Neutrophil (primary cell): ENCODE results near the gene MARCHF10.

Experiments
- H3K27ac ChIP-seq: fragments of 200-600 bp; sonication (generic); 2 replicates; pipeline ENCODE4 v1.5.1; 2016; ENCODE audit warnings: mild to moderate bottlenecking, moderate library complexity
- H3K27me3 ChIP-seq: fragments of 200-600 bp; sonication (generic); 2 replicates; pipeline ENCODE4 v1.6.0; 2016; ENCODE audit warnings: mild to moderate bottlenecking
- H3K36me3 ChIP-seq: fragments of 200-600 bp; sonication (generic); 2 replicates; pipeline ENCODE4 v1.5.1; 2017
- H3K4me1 ChIP-seq, 2 experiments: fragments of 200-600 bp in 1 of 2; sonication (generic) in 1 of 2; 1 replicate in 1 of 2; 2 replicates in 1 of 2; pipeline versions ENCODE4 v1.5.1 to v1.6.1; 2013 to 2016; ENCODE audit warnings: low read depth in 1 of 2, low read length in 1 of 2, mild to moderate bottlenecking in 1 of 2, moderate library complexity in 1 of 2; ENCODE audit not compliant: control insufficient read depth in 1 of 2, insufficient read depth in 1 of 2
- H3K4me3 ChIP-seq, 2 experiments: fragments of 200-600 bp in 1 of 2; sonication (generic) in 1 of 2; 1 replicate in 1 of 2; 2 replicates in 1 of 2; pipeline ENCODE4 v1.5.1; 2013 to 2016; ENCODE audit warnings: low read depth in 1 of 2, low read length in 1 of 2, mild to moderate bottlenecking in 1 of 2, moderate library complexity in 1 of 2
- H3K9me3 ChIP-seq: fragments of 200-600 bp; sonication (generic); 2 replicates; pipeline ENCODE4 v1.5.1; 2016
- TF ChIP-seq, protein P1 (sequence below): fragments of 200-600 bp; sonication (generic); IDR thresholded peaks from 2 replicates; pipeline ENCODE4 v1.5.1; 2016; ENCODE audit warnings: antibody characterized with exemption

MARCHF10 gene

DNA sequence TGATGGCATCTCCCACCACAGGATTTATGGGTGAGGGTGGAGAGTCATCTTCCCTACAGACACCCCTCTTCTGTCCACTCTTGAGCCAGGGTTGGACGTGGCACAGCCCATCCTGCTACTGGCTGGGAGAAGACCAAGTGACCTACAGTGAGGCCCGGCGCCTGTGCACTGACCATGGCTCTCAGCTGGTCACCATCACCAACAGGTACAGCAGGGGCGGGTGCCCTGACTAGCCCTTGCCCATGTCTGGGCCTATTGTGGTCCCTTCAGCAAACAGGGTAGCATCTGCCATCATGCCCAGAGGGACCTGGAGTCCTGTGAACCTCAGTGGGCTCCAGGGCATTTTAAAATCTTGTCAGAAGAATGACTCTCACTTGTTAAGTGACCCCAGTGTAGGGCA is 132.4 kb downstream of the MARCHF10 start:
- Histone ChIP-seq H3K9me3 (no peaks in the 10 kb centered on the region), H3K4me3 (no peak overlapping the region), H3K27ac (no peak overlapping the region), H3K36me3 (no peaks in the 10 kb centered on the region), H3K4me1 (no peaks in the 10 kb centered on the region), H3K27me3 (no peaks in the 10 kb centered on the region)
- TF ChIP-seq, protein P1, sequence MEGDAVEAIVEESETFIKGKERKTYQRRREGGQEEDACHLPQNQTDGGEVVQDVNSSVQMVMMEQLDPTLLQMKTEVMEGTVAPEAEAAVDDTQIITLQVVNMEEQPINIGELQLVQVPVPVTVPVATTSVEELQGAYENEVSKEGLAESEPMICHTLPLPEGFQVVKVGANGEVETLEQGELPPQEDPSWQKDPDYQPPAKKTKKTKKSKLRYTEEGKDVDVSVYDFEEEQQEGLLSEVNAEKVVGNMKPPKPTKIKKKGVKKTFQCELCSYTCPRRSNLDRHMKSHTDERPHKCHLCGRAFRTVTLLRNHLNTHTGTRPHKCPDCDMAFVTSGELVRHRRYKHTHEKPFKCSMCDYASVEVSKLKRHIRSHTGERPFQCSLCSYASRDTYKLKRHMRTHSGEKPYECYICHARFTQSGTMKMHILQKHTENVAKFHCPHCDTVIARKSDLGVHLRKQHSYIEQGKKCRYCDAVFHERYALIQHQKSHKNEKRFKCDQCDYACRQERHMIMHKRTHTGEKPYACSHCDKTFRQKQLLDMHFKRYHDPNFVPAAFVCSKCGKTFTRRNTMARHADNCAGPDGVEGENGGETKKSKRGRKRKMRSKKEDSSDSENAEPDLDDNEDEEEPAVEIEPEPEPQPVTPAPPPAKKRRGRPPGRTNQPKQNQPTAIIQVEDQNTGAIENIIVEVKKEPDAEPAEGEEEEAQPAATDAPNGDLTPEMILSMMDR = no peak

DNA sequence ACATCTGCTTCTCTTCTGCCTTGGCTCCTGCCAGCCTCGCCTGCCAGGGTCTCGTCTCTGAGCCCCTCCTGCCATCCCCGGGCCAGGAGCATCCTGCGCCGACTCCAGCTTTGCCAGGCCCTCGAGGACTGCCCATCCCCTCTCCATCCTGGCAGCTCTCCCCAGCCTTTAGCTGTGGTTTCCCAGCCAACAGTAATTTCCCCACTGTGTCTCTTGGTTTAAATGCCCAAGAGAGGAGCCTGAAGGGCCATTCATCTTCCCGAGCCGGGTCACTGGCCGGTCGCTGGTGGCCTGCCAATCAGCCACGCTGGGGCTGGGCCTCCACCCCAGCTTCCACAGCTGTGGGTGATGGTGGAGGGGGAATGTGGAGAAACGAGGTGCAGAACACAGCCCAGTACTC is 132.9 kb downstream of the MARCHF10 start:
- TF ChIP-seq, protein P1 = no peak
- Histone ChIP-seq H3K27ac (no peak overlapping the region), H3K4me3 (no peak overlapping the region), H3K27me3 (no peaks in the 10 kb centered on the region), H3K9me3 (no peaks in the 10 kb centered on the region), H3K4me1 (no peaks in the 10 kb centered on the region), H3K36me3 (no peaks in the 10 kb centered on the region)

DNA sequence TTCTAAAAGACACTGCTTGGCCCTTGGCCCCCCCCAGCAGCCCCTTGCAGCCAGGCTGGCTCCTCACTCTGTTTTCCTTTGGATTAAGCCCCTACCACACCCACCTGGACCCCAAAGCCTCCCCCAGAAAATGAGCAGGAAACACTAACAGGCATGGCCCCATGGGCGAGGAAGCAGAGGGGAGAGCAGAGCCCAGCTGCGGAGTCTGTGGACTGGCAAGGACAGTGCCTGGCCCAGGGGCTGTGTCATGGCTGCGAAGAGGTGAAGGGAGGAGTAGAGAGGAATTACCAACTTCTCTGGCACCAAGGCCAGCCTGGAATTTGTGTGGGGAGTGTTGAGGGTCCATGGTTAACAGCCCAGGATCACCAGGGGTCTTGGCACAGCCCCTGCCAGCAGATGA is 133.3 kb downstream of the MARCHF10 start:
- H3K36me3 ChIP-seq = no peaks in the 10 kb centered on the region
- no peak overlapping the region for H3K27ac ChIP-seq
- TF ChIP-seq, protein P1 = no peak
- H3K27me3 ChIP-seq = no peaks in the 10 kb centered on the region
- H3K4me1 ChIP-seq = no peaks in the 10 kb centered on the region
- H3K4me3 ChIP-seq = no peak overlapping the region
- no peaks in the 10 kb centered on the region for H3K9me3 ChIP-seq

DNA sequence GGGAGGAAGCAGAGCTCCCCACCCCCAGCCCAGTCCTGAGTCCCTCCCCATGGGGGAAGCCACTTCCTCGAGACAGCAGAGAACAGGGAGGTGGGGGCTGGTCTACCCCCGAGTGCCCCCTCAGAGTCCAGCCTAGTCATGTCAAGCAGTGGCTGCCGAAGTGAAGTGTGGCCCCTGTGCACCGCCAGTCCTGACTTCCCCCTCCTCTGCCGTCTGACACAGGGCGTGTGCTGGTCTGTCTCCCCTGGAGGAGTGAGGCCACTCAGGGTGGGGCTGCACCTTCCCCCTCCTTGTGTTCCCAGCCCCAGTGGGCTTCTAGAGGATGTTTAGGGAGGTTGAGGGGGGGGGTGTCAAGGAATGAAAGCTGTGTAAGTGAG is 133.8 kb downstream of the MARCHF10 start:
- no peaks in the 10 kb centered on the region for H3K36me3 ChIP-seq
- H3K4me3 ChIP-seq = no peak overlapping the region
- TF ChIP-seq, protein P1 = no peak
- H3K27ac ChIP-seq = no peak overlapping the region
- H3K27me3 ChIP-seq = no peaks in the 10 kb centered on the region
- no peaks in the 10 kb centered on the region for H3K9me3 ChIP-seq
- no peaks in the 10 kb centered on the region for H3K4me1 ChIP-seq

DNA sequence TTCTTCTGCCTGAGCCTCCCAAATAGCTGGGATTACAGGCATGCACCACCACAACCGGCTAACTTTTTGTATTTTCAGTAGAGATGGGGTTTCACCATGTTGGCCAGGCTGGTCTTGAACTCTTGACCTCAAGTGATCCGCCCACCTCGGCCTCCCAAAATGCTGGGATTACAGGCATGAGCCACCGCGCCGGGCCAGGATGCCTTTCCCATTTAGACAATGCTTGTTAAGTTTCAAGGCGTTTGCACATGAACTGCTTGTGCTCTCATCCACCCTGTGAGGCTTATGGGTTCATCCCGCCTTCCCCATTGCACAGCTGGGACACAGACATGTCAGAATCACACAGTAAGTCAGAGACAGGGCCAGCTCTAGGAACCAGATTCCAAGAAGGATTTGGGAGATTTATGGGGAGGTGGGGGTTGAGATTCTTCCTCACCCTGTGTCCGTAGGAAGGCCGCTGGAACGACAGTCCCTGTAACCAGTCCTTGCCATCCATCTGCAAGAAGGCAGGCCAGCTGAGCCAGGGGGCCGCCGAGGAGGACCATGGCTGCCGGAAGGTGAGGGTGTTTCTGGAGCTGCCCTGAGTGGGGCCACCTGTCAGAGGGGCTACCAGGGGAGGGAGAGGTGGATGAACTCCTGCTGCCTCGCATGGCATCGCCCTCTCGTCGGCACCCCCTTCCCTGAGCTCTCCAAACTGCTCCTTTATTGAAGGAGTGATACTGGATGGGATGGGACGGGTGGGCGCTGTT is 134.3 kb downstream of the MARCHF10 start:
- TF ChIP-seq, protein P1 = no peak
- no peaks in the 10 kb centered on the region for H3K36me3 ChIP-seq
- no peak overlapping the region for H3K27ac ChIP-seq
- no peaks in the 10 kb centered on the region for H3K27me3 ChIP-seq
- H3K4me3 ChIP-seq = no peak overlapping the region
- H3K9me3 ChIP-seq = no peaks in the 10 kb centered on the region
- no peaks in the 10 kb centered on the region for H3K4me1 ChIP-seq
